ENCODE results near the gene HSPB1.
"Not testable (repeated sequence)": the region's sequence is repeated elsewhere in the genome, so short reads cannot be mapped to it uniquely, and the experiment has no call there.

HSPB1 gene

GRCh38 chr7:76327610-76328009 lies 25.1 kb downstream of the HSPB1 start:
- peaks cover 0 to 20% of the 10 kb centered on the region in 2 donors for H3K4me1 ChIP-seq (ENCODE audit: control insufficient read depth in 1 of 2, insufficient read depth in 2 of 2, low read length in 2 of 2)
- H3K9me3 ChIP-seq (ENCODE audit: control insufficient read depth in 1 of 2, low read length in 2 of 2) = no peaks in the 10 kb centered on the region
- no peak overlapping the region for H3K4me3 ChIP-seq (ENCODE audit: low read depth in 1 of 2, low read length in 2 of 2)
- H3K27me3 ChIP-seq (ENCODE audit: low read depth, low read length) = no peaks in the 10 kb centered on the region
- peaks cover 26 to 35% of the 10 kb centered on the region in 2 donors for H3K36me3 ChIP-seq (ENCODE audit: control insufficient read depth in 1 of 2, insufficient read depth in 2 of 2, low read length in 2 of 2)
- H3K27ac ChIP-seq (ENCODE audit: low read length) = no peak overlapping the region

GRCh38 chr7:76328389-76328788 lies 25.9 kb downstream of the HSPB1 start:
- peaks cover 26 to 35% of the 10 kb centered on the region in 2 donors for H3K36me3 ChIP-seq (ENCODE audit: control insufficient read depth in 1 of 2, insufficient read depth in 2 of 2, low read length in 2 of 2)
- peaks cover 3 to 27% of the 10 kb centered on the region in 2 donors for H3K4me1 ChIP-seq (ENCODE audit: control insufficient read depth in 1 of 2, insufficient read depth in 2 of 2, low read length in 2 of 2)
- no peak overlapping the region for H3K27ac ChIP-seq (ENCODE audit: low read length)
- H3K27me3 ChIP-seq (ENCODE audit: low read depth, low read length) = no peaks in the 10 kb centered on the region
- H3K4me3 ChIP-seq (ENCODE audit: low read depth in 1 of 2, low read length in 2 of 2) = no peak overlapping the region
- H3K9me3 ChIP-seq (ENCODE audit: control insufficient read depth in 1 of 2, low read length in 2 of 2) = no peaks in the 10 kb centered on the region

- Histone ChIP-seq H3K4me3 (ENCODE audit: low read depth in 1 of 2, low read length in 2 of 2) (no peak overlapping the region), H3K36me3 (ENCODE audit: control insufficient read depth in 1 of 2, insufficient read depth in 2 of 2, low read length in 2 of 2) (peaks cover 25 to 33% of the 10 kb centered on the region in 2 donors), H3K4me1 (ENCODE audit: control insufficient read depth in 1 of 2, insufficient read depth in 2 of 2, low read length in 2 of 2) (peaks cover 9 to 38% of the 10 kb centered on the region in 2 donors), H3K27me3 (ENCODE audit: low read depth, low read length) (no peaks in the 10 kb centered on the region), H3K27ac (ENCODE audit: low read length) (no peak overlapping the region), H3K9me3 (ENCODE audit: control insufficient read depth in 1 of 2, low read length in 2 of 2) (no peaks in the 10 kb centered on the region)
These were observed 27.0 kb downstream of the HSPB1 start for GRCh38 chr7:76329479-76329878.

- H3K4me1 ChIP-seq (ENCODE audit: control insufficient read depth in 1 of 2, insufficient read depth in 2 of 2, low read length in 2 of 2) = peaks cover 9 to 41% of the 10 kb centered on the region in 2 donors
- H3K27ac ChIP-seq (ENCODE audit: low read length) = no peak overlapping the region
- H3K36me3 ChIP-seq (ENCODE audit: control insufficient read depth in 1 of 2, insufficient read depth in 2 of 2, low read length in 2 of 2) = peaks cover 23 to 25% of the 10 kb centered on the region in 2 donors
- H3K9me3 ChIP-seq (ENCODE audit: control insufficient read depth in 1 of 2, low read length in 2 of 2) = no peaks in the 10 kb centered on the region
- no peak overlapping the region for H3K4me3 ChIP-seq (ENCODE audit: low read depth in 1 of 2, low read length in 2 of 2)
- H3K27me3 ChIP-seq (ENCODE audit: low read depth, low read length) = no peaks in the 10 kb centered on the region
These were observed 27.8 kb downstream of the HSPB1 start for GRCh38 chr7:76330261-76330660.

GRCh38 chr7:76330673-76331072 lies 28.2 kb downstream of the HSPB1 start:
- H3K27ac ChIP-seq (ENCODE audit: low read length) = no peak overlapping the region
- no peak overlapping the region for H3K4me3 ChIP-seq (ENCODE audit: low read depth in 1 of 2, low read length in 2 of 2)
- H3K9me3 ChIP-seq (ENCODE audit: control insufficient read depth in 1 of 2, low read length in 2 of 2) = no peaks in the 10 kb centered on the region
- no peaks in the 10 kb centered on the region for H3K27me3 ChIP-seq (ENCODE audit: low read depth, low read length)
- H3K4me1 ChIP-seq (ENCODE audit: control insufficient read depth in 1 of 2, insufficient read depth in 2 of 2, low read length in 2 of 2) = peaks cover 9 to 41% of the 10 kb centered on the region in 2 donors
- H3K36me3 ChIP-seq (ENCODE audit: control insufficient read depth in 1 of 2, insufficient read depth in 2 of 2, low read length in 2 of 2) = peaks cover 23 to 24% of the 10 kb centered on the region in 2 donors

GRCh38 chr7:76332078-76332477 lies 29.6 kb downstream of the HSPB1 start:
- Histone ChIP-seq H3K4me3 (ENCODE audit: low read depth in 1 of 2, low read length in 2 of 2) (no peak overlapping the region), H3K27ac (ENCODE audit: low read length) (no peak overlapping the region), H3K36me3 (ENCODE audit: control insufficient read depth in 1 of 2, insufficient read depth in 2 of 2, low read length in 2 of 2) (peaks cover 18 to 24% of the 10 kb centered on the region in 2 donors)

GRCh38 chr7:76333511-76334101 lies 31.1 kb downstream of the HSPB1 start:
- no peak overlapping the region for H3K27ac ChIP-seq (ENCODE audit: low read length)
- H3K4me1 ChIP-seq (ENCODE audit: control insufficient read depth in 1 of 2, insufficient read depth in 2 of 2, low read length in 2 of 2) = peaks cover 9 to 36% of the 10 kb centered on the region in 2 donors
- H3K9me3 ChIP-seq (ENCODE audit: control insufficient read depth in 1 of 2, low read length in 2 of 2) = no peaks in the 10 kb centered on the region
- H3K4me3 ChIP-seq (ENCODE audit: low read depth in 1 of 2, low read length in 2 of 2) = no peak overlapping the region
- peaks cover 15 to 18% of the 10 kb centered on the region in 2 donors for H3K36me3 ChIP-seq (ENCODE audit: control insufficient read depth in 1 of 2, insufficient read depth in 2 of 2, low read length in 2 of 2)
- H3K27me3 ChIP-seq (ENCODE audit: low read depth, low read length) = no peaks in the 10 kb centered on the region

More at GRCh38 chr7:76332078-76332477, 29.6 kb downstream of the HSPB1 start:
- Histone ChIP-seq H3K27me3 (ENCODE audit: low read depth, low read length) (no peaks in the 10 kb centered on the region), H3K9me3 (ENCODE audit: control insufficient read depth in 1 of 2, low read length in 2 of 2) (no peaks in the 10 kb centered on the region), H3K4me1 (ENCODE audit: control insufficient read depth in 1 of 2, insufficient read depth in 2 of 2, low read length in 2 of 2) (peaks cover 9 to 38% of the 10 kb centered on the region in 2 donors)

GRCh38 chr7:76334320-76334967 lies 32.0 kb downstream of the HSPB1 start:
- H3K9me3 ChIP-seq (ENCODE audit: control insufficient read depth in 1 of 2, low read length in 2 of 2) = no peaks in the 10 kb centered on the region
- H3K27ac ChIP-seq (ENCODE audit: low read length) = no peak overlapping the region
- peaks cover 7 to 11% of the 10 kb centered on the region in 2 donors for H3K36me3 ChIP-seq (ENCODE audit: control insufficient read depth in 1 of 2, insufficient read depth in 2 of 2, low read length in 2 of 2)
- no peaks in the 10 kb centered on the region for H3K27me3 ChIP-seq (ENCODE audit: low read depth, low read length)
- peaks cover 9 to 35% of the 10 kb centered on the region in 2 donors for H3K4me1 ChIP-seq (ENCODE audit: control insufficient read depth in 1 of 2, insufficient read depth in 2 of 2, low read length in 2 of 2)
- H3K4me3 ChIP-seq (ENCODE audit: low read depth in 1 of 2, low read length in 2 of 2) = no peak overlapping the region

- H3K4me3 ChIP-seq (ENCODE audit: low read depth in 1 of 2, low read length in 2 of 2); H3K9me3 ChIP-seq (ENCODE audit: control insufficient read depth in 1 of 2, low read length in 2 of 2); H3K36me3 ChIP-seq (ENCODE audit: control insufficient read depth in 1 of 2, insufficient read depth in 2 of 2, low read length in 2 of 2); H3K27me3 ChIP-seq (ENCODE audit: low read depth, low read length); H3K27ac ChIP-seq (ENCODE audit: low read length): not testable (repeated sequence)
- H3K4me1 ChIP-seq (ENCODE audit: control insufficient read depth in 1 of 2, insufficient read depth in 2 of 2, low read length in 2 of 2) = peaks cover 9 to 43% of the 10 kb centered on the region in 2 donors
These were observed 32.9 kb downstream of the HSPB1 start for GRCh38 chr7:76335417-76335816.

GRCh38 chr7:76336094-76336493 lies 33.6 kb downstream of the HSPB1 start:
- Histone ChIP-seq H3K36me3 (ENCODE audit: control insufficient read depth in 1 of 2, insufficient read depth in 2 of 2, low read length in 2 of 2) (peaks cover 0 to 3% of the 10 kb centered on the region in 2 donors), H3K4me3 (ENCODE audit: low read depth in 1 of 2, low read length in 2 of 2) (no peak overlapping the region), H3K4me1 (ENCODE audit: control insufficient read depth in 1 of 2, insufficient read depth in 2 of 2, low read length in 2 of 2) (peaks cover 9 to 50% of the 10 kb centered on the region in 2 donors), H3K27ac (ENCODE audit: low read length) (no peak overlapping the region), H3K9me3 (ENCODE audit: control insufficient read depth in 1 of 2, low read length in 2 of 2) (no peaks in the 10 kb centered on the region), H3K27me3 (ENCODE audit: low read depth, low read length) (no peaks in the 10 kb centered on the region)

- Histone ChIP-seq H3K9me3 (ENCODE audit: control insufficient read depth in 1 of 2, low read length in 2 of 2) (no peaks in the 10 kb centered on the region), H3K27me3 (ENCODE audit: low read depth, low read length) (no peaks in the 10 kb centered on the region), H3K4me1 (ENCODE audit: control insufficient read depth in 1 of 2, insufficient read depth in 2 of 2, low read length in 2 of 2) (peaks cover 9 to 59% of the 10 kb centered on the region in 2 donors), H3K36me3 (ENCODE audit: control insufficient read depth in 1 of 2, insufficient read depth in 2 of 2, low read length in 2 of 2) (peaks cover under 1 to 3% of the 10 kb centered on the region in 2 donors), H3K4me3 (ENCODE audit: low read depth in 1 of 2, low read length in 2 of 2) (no peak overlapping the region), H3K27ac (ENCODE audit: low read length) (no peak overlapping the region)
These were observed 34.7 kb downstream of the HSPB1 start for GRCh38 chr7:76337147-76337546.

All from muscle layer of duodenum (tissue), 2 donors.